Measurements from ENCODE around the gene ALG1L2. TPM values are rescaled to one million over a fixed set of nuclear protein-coding genes. Genes with fewer than 3 reads are reported as not detected.
"Not testable (repeated sequence)": the region's sequence is repeated elsewhere in the genome, so short reads cannot be mapped to it uniquely, and the experiment has no call there.

Gene ALG1L2
- total RNA-seq, 2 experiments from 2014 or later, result 0.78 to 0.90 TPM

DNA sequence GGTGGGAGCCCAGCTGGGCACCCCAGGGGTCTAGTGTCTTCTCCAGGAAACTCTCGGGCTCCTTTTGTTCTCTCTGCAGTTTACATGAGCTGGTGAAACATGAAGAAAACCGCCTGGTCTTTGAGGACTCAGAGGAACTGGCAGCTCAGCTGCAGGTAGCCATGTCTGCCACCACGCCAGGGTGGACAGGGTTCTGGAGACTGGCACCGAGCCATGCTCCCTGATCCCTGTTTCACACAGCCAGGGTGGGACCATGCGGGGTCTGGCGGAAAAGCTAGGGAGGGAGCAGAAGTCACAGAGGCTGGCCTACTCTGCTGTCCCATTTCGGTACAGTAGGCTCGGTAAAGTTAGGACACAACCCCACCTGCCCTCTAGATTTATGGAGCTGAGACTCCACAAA, 15.5 kb downstream of the ALG1L2 start:
- H3K27ac Mint-ChIP-seq; ATAC-seq; H3K9me3 Mint-ChIP-seq (ENCODE audit: insufficient read depth); DNase-seq; POLR2A ChIA-PET; H3K36me3 Mint-ChIP-seq (ENCODE audit: low read depth); H3K4me3 Mint-ChIP-seq; H3K27me3 Mint-ChIP-seq (ENCODE audit: low read depth): not testable (repeated sequence)
- H3K4me1 Mint-ChIP-seq (ENCODE audit: low read depth), result peaks cover 42% of the 10 kb centered on the region
- CTCF ChIA-PET, result interaction anchor here (1.4 to 2.5 kb wide), 2 partner anchors 69 to 155 kb away, joined by 4 to 23 read pairs; no protein-coding TSS in a partner anchor

- POLR2A ChIA-PET; ATAC-seq; H3K4me3 Mint-ChIP-seq; H3K27ac Mint-ChIP-seq; H3K9me3 Mint-ChIP-seq (ENCODE audit: insufficient read depth); H3K36me3 Mint-ChIP-seq (ENCODE audit: low read depth); H3K27me3 Mint-ChIP-seq (ENCODE audit: low read depth): not testable (repeated sequence)
- DNase-seq, result peak; percentile 61
- peaks cover 41% of the 10 kb centered on the region for H3K4me1 Mint-ChIP-seq (ENCODE audit: low read depth)
- CTCF ChIA-PET, result interaction anchor here (0.6 to 2.5 kb wide), 16 partner anchors 9 to 469 kb away, joined by 3 to 23 read pairs (median 3); partner anchors contain the start of gene ALG1L2
Measured at GRCh38 chr3:130097690-130098638, 16.3 kb downstream of the ALG1L2 start.

DNA sequence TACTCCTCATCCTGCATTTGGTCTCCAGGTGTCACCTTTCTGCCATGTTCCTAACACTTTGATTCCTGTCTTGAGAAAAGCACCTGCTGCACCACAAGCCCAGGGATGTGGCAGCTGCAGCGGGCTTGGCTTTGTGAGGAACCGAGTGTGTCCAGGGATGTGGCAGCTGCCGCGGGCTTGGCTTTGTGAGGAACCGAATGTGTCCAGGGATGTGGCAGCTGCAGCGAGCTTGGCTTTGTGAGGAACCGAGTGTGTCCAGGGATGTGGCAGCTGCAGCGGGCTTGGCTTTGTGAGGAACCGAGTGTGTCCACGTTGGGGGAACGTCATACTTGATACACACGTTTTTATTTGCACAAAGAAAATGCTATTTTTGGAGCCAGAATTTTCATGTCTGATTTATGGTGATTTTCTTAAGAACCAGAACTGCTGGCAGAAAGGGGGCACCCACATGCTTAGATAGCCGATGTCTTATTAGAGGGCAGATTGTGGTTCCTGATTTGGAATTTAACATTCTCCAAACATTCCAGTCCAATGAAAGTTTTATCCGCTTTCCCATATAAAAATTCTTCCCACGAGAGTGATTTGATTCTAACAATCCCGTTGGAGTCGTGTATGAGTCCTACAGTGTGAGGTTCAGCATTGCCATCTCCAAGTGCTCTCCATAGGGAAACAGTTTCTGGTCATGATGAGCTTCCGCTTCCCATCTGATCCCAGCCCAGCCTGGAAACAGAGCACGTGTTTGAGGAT, 17.2 kb downstream of the ALG1L2 start:
- H3K36me3 Mint-ChIP-seq (ENCODE audit: low read depth); H3K9me3 Mint-ChIP-seq (ENCODE audit: insufficient read depth); H3K4me3 Mint-ChIP-seq; POLR2A ChIA-PET; DNase-seq; H3K27ac Mint-ChIP-seq; ATAC-seq; H3K27me3 Mint-ChIP-seq (ENCODE audit: low read depth): not testable (repeated sequence)
- H3K4me1 Mint-ChIP-seq (ENCODE audit: low read depth), result peaks cover 33% of the 10 kb centered on the region
- CTCF ChIA-PET, result interaction anchor here (0.7 to 2.5 kb wide), 10 partner anchors 9 to 468 kb away, joined by 3 to 23 read pairs (median 3); partner anchors contain the start of gene ALG1L2

- POLR2A ChIA-PET; H3K4me3 Mint-ChIP-seq; ATAC-seq; H3K36me3 Mint-ChIP-seq (ENCODE audit: low read depth); H3K4me1 Mint-ChIP-seq (ENCODE audit: low read depth); H3K9me3 Mint-ChIP-seq (ENCODE audit: insufficient read depth); CTCF ChIA-PET; H3K27me3 Mint-ChIP-seq (ENCODE audit: low read depth); DNase-seq; H3K27ac Mint-ChIP-seq: not testable (repeated sequence)
Measured at GRCh38 chr3:130102545-130102944, 20.9 kb downstream of the ALG1L2 start.

DNA sequence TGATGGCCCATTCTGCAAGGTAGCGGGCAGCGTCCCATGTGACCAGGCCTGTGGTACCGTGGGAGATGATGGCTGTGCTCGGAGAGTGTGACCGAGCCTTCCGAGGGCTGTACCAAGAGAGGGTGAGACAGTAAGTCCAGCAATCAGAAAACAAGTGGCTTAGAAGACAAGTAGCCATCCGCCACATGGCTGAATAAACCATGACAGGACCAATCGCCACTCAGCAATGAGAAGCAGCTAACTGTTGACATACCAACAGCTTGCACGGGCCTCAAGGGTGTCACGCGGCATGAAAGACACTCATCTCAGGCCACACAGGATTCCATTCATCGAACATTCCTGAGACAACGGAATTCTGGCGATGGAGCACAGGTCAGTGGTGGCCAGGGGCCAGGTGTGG, 22.6 kb downstream of the ALG1L2 start:
- not testable (repeated sequence) for H3K27ac Mint-ChIP-seq; H3K4me1 Mint-ChIP-seq (ENCODE audit: low read depth); H3K9me3 Mint-ChIP-seq (ENCODE audit: insufficient read depth); H3K4me3 Mint-ChIP-seq; ATAC-seq; H3K36me3 Mint-ChIP-seq (ENCODE audit: low read depth); DNase-seq; H3K27me3 Mint-ChIP-seq (ENCODE audit: low read depth)
- POLR2A ChIA-PET, result interaction anchor here (0.7 kb wide), 1 partner anchor 924 kb away, joined by 3 read pairs; no protein-coding TSS in a partner anchor
- CTCF ChIA-PET, result interaction anchor here (3.9 kb wide), 1 partner anchor 162 kb away, joined by 26 read pairs; no protein-coding TSS in a partner anchor

DNA sequence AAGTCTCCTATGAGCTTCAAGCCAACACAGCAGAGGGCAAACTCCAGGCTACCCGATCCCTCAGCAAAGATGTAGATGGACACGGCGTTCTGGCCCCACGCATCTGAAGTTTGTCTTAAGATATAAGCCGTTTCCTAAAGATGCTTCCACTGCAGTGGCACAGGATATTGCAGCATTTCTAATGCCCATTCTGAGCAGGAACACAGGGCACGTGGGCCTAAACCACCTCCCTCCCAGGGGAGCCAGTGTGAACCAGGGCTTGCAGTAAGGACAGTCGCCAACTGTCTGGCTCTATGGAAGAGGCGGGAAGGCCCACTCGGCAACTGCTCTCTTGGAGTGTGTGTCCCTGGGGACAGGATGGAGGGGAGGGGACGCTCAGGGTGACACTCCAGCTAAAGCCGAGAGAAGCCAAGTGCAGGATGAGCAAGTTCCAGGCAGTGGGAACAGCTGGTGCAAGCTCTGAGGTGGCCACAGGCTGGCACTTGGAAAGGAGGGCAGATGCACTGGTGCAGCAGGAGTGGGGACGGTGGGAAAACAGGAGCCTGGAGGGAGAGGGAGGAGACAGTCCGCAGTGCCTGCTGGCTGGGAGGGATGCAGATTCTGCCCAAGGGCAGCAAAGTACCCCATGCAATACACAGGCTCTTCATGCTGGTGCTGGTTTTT, 25.8 kb downstream of the ALG1L2 start:
- CTCF ChIA-PET, result interaction anchor here (1.6 kb wide), 1 partner anchor 9 kb away, joined by 4 read pairs; no protein-coding TSS in a partner anchor
- DNase-seq; H3K4me3 Mint-ChIP-seq; H3K9me3 Mint-ChIP-seq (ENCODE audit: insufficient read depth); H3K27ac Mint-ChIP-seq; ATAC-seq; H3K27me3 Mint-ChIP-seq (ENCODE audit: low read depth); POLR2A ChIA-PET; H3K36me3 Mint-ChIP-seq (ENCODE audit: low read depth): not testable (repeated sequence)
- H3K4me1 Mint-ChIP-seq (ENCODE audit: low read depth), result peaks cover 19% of the 10 kb centered on the region

DNA sequence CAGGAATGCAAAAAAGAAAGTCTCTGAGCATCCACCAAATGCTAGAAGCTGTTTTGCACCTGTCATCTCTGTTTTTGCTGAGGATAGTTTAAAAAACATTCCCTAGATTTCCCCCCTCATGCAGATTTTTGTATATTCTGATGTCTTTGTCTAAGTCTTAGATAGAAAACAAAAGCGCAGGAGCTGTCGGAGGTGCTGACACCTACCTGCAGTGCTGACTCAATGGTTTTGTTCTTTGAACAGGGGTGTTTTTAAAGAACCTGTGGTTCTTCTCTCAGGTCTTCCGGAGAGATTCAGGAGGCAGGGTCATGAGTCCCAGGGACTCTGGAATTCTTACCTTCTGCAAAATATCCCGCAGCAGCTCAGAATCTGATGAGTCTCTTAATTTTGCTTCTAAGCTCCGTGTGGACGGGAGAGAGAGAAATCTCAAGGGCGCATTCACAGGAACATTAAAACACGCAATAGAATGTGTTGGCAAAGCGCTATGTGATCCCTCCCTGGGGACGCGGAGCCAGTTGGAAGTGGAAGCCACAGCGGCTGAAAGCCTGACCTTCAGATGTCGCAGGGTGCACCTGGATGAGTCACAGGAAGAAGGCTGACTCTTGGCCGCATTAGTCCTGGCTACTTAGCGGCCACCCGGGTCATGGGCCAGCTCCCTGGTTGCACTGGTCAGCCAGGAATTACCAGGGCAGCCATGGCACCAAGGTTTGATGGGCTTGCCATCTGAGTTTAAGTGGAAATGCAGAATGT, 27.4 kb downstream of the ALG1L2 start:
- H3K27ac Mint-ChIP-seq; H3K27me3 Mint-ChIP-seq (ENCODE audit: low read depth); CTCF ChIA-PET; DNase-seq; H3K9me3 Mint-ChIP-seq (ENCODE audit: insufficient read depth); H3K36me3 Mint-ChIP-seq (ENCODE audit: low read depth); ATAC-seq; H3K4me3 Mint-ChIP-seq; POLR2A ChIA-PET: not testable (repeated sequence)
- peaks cover 24% of the 10 kb centered on the region for H3K4me1 Mint-ChIP-seq (ENCODE audit: low read depth)

GRCh38 chr3:130110386-130111169, 28.9 kb downstream of the ALG1L2 start:
- ATAC-seq; H3K36me3 Mint-ChIP-seq (ENCODE audit: low read depth); H3K9me3 Mint-ChIP-seq (ENCODE audit: insufficient read depth); POLR2A ChIA-PET; CTCF ChIA-PET; H3K27me3 Mint-ChIP-seq (ENCODE audit: low read depth): not testable (repeated sequence)
- peak overlapping the region; percentile 94 for H3K4me3 Mint-ChIP-seq
- H3K4me1 Mint-ChIP-seq (ENCODE audit: low read depth), result peaks cover 24% of the 10 kb centered on the region
- peak; percentile 24 for DNase-seq
- H3K27ac Mint-ChIP-seq, result peak overlapping the region; percentile 100

DNA sequence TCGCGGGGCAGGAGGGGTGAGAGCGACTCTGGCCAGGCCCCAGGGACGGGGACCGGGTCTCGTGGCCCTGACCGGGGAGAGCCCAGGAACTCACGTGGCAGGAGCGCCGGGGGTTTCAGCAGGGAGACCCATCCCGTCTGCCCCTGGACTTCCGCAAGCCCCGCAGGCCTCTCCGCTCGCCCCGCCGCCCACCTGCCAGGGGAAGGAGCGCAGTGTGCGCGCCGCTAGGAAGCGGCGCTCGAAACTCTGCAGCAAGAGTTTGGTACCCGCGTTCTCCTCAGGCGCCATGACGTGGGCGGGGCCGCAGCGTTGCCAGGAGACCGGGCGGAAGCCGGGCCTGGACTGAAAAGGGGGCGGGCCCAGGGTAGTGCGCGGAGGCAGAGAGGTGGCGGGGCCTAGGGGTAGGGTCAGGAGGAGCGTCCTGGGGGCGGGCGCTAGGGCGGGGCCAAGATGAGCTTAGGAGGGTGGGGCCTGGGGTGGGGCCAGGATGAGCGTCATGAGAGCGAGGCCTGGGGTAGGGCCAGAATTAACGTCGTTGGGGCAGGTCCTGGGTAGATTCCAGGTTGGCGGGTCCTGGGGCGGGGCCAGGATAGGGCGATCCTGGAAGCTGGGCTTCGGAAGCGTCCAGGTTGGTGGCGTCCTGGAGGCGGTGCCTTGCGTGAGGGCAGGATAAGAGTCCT, 29.7 kb downstream of the ALG1L2 start:
- H3K4me3 Mint-ChIP-seq, result peak overlapping the region; percentile 94
- no peaks in the 10 kb centered on the region for H3K9me3 Mint-ChIP-seq (ENCODE audit: insufficient read depth)
- no peaks in the 10 kb centered on the region for H3K27me3 Mint-ChIP-seq (ENCODE audit: low read depth)
- H3K4me1 Mint-ChIP-seq (ENCODE audit: low read depth), result peaks cover 23% of the 10 kb centered on the region
- peak overlapping the region; percentile 100 for H3K27ac Mint-ChIP-seq
- ATAC-seq, result peak; percentile 100
- DNase-seq, result peak; percentile 99
- CTCF ChIA-PET, result interaction anchor here (0.6 kb wide), 2 partner anchors 13 to 218 kb away, joined by 3 read pairs; partner anchors contain the start of gene TMCC1
- POLR2A ChIA-PET, result interaction anchor here (1.6 kb wide), 1 partner anchor 68 kb away, joined by 4 read pairs; no protein-coding TSS in a partner anchor
- no peaks in the 10 kb centered on the region for H3K36me3 Mint-ChIP-seq (ENCODE audit: low read depth)

All from activated CD8-positive, alpha-beta T cell treated with anti-CD3 and anti-CD28 coated beads, Interleukin-2, amount 10 ng/mL, durations not matched to agents 7 days and 5 days (primary cell).